Activated CD4-positive, CD25-positive, alpha-beta regulatory T cell (primary cell): ENCODE measurements around the gene ADD1.
"Not testable (repeated sequence)": the region's sequence is repeated elsewhere in the genome, so short reads cannot be mapped to it uniquely, and the experiment has no call there.

Experiments
- DNase-seq, 4 experiments: peaks; one replicate each; lab custom pipeline; 2025; lab: John Stamatoyannopoulos, UW

The ADD1 gene

GRCh38 chr4:2922453-2923101 is 78.9 kb downstream of the ADD1 start:
- not testable (repeated sequence) for DNase-seq

- DNase-seq = no peak
Measured at GRCh38 chr4:2923141-2923551, 79.5 kb downstream of the ADD1 start.

DNA sequence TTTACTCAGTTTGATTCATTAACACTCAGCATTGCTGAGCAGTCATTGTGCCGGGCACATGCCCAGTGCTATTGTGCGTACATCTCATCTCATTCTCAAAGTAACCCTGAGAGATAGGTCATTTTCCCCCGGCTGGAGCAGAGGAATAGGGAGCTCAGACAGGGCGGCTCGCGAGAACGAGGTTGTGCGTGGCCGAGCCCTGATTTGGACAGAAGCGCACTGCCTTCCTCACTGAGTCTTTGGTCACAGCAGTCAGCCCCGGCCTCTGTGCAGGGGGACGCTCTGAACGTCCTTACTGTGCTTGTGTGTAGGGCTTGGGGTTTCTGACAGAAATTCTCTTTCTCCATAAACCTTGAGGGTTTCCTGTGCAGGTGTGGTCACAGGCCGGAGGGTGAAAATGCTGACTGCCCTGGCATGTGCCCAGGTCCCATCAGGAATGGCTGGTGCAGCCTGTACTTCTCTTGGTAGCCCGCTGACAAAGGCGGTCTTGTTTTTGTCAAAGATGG is 80.1 kb downstream of the ADD1 start:
- DNase-seq = no peak

GRCh38 chr4:2924286-2924685 is 80.6 kb downstream of the ADD1 start:
- DNase-seq = no peak

DNA sequence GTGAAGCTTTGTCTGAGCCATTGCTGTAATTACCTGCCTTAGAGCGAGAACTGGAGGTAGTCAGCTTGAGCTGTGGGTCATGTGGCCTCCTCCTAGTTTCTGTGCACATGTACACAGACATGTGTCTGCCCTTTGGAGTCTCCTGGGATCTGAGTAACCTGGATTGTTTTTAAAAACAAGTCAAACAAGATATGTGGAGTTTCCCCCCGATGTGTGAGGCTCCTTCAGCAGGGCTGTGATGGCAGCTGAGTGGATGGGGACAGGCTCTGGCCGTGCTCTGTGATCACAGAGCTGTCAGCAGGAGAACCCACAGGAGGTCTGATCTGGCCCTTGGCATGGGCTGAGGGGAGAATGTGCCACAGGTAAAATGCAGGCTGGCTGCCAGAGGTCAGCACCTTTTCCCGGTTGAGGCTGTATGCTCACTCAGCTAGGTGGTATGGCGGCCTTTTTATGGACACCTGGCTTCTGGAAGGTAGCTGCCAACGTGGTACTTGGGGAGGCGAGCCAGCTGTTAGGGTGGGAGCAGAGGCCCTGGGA is 81.2 kb downstream of the ADD1 start:
- no peak for DNase-seq

- DNase-seq = no peak
Measured at GRCh38 chr4:2925496-2925895, 81.9 kb downstream of the ADD1 start.

- no peak for DNase-seq
Measured at GRCh38 chr4:2925931-2926860, 82.6 kb downstream of the ADD1 start.

GRCh38 chr4:2927016-2927695 is 83.5 kb downstream of the ADD1 start:
- DNase-seq = no peak

DNA sequence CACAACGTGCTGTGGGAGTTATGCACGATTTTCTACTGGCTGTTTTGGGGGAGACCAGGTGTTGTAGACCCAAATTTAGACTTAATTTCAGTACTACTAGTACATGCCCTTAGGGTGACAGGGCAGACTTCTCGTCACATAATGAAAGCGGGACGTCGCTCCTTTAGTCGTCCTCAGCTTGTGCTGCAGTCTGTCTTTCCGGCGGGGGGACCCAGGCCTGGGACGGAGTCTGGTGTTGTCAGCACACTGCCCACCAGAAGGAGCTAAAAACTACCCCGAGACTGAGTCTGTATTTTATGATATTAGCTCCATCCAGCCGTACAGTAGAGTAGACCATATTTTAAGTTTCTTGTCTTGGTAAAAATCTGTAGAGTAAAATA is 84.0 kb downstream of the ADD1 start:
- no peak for DNase-seq

DNA sequence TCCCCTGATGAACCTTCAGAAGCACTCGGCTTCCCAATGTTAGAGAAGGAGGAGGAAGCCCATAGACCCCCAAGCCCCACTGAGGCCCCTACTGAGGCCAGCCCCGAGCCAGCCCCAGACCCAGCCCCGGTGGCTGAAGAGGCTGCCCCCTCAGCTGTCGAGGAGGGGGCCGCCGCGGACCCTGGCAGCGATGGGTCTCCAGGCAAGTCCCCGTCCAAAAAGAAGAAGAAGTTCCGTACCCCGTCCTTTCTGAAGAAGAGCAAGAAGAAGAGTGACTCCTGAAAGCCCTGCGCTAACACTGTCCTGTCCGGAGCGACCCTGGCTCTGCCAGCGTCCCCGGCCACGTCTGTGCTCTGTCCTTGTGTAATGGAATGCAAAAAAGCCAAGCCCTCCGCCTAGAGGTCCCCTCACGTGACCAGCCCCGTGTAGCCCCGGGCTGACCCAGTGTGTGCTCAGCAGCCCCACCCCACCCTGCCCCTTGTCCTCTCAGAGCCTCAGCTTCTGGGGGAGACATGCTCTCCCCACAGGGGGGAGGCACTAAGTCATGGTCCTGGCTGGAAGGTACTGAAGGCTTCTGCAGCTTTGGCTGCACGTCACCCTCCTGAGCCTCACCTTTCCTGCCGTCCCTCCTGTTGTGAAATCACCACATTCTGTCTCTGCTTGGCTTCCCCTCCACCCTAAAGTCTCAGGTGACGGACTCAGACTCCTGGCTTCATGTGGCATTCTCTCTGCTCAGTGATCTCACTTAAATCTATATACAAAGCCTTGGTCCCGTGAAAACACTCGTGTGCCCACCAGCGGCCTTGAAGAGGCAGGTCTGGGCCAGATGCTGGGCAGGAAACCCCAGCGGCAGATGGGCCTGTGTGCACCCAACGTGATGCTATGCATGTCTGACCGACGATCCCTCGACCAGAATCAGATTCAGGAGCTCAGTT is 84.9 kb downstream of the ADD1 start:
- no peak for DNase-seq

DNA sequence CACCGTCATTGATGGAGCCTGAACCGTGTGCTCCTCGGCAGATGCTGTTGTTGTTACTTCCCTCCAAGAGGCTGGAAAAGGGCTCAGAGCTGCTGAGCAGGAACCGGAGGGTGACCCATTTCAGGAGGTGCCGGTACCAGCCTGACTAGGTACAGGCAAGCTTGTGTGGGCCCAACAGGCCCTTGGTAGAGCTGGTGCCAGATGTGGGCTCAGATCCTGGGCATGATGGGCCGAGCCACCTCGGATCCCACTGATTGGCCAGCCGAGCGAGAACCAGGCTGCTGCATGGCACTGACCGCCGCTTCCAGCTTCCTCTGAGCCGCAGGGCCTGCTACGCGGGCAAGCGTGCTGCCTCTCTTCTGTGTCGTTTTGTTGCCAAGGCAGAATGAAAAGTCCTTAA is 85.8 kb downstream of the ADD1 start:
- DNase-seq = no peak

DNA sequence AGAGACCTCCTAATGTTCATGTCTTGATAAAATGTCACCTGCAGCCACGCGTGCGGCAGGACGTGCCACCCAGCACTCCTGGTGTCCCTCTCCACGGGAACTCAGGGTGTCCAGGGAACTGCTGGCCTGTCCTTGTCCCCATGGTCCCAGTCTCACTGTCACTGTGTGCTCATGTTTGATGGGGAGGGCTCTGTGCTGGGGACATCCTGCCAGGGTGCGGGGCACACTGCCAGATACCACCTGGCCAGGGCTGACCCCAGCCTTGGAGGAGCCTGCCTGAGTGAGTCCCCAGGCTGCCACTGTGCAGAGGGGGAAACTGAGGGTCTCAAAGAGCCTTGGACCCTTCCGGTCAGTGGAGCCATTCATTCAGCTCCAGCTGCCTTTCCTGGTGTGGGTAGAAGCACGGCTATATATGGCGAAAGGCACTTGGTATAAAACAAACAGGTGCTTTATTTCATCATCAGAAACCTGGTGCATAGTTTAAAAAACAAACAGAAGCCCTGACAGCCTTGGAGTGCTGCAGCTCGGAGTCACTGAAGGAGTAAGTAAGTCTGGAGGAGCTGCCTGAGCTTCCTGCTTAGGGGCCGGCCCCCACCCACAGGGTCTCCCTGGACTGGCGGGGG is 86.6 kb downstream of the ADD1 start:
- no peak for DNase-seq

- DNase-seq = no peak
Measured at GRCh38 chr4:2930758-2931511, 87.3 kb downstream of the ADD1 start.

DNA sequence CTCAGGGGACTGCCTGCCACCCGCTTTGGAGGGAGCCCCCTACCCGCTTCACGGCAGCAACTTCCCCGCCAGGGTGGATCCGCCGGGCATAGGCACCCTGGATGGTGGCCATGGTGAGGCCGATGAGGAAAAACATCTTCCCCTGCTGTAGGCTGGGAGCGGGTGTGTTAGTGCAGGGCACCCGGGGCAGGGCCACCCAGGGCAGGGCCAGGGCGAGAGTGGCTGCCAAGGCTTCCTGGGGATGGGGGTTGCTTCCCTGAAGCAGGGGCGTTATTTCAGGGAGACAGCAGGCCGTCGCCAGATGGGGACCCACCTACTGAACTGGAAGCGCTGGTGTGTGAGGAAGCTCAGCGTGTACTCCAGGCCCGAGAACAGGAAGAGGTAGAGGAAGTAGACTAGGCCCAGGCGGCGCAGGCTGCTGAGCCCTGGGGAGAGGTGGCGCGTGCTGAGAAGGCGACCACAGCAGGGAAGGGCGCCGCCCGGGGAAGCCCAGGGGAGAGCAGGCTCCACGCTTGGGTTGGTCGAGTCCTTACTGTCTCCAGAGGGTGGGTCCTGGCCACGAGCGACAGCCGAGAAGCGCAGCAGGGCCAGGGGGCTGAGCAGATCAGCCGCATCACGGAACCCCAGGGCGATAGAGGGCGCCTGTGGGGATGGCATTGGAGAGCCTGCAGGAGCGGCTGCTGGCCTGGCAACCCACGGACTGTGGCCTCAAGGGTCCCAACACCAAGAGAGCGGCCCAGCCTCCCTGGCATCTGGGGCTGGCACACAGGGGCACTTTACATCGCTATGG is 88.1 kb downstream of the ADD1 start:
- DNase-seq = no peak

- DNase-seq = no peak
Measured at GRCh38 chr4:2932321-2932950, 88.8 kb downstream of the ADD1 start.

DNA sequence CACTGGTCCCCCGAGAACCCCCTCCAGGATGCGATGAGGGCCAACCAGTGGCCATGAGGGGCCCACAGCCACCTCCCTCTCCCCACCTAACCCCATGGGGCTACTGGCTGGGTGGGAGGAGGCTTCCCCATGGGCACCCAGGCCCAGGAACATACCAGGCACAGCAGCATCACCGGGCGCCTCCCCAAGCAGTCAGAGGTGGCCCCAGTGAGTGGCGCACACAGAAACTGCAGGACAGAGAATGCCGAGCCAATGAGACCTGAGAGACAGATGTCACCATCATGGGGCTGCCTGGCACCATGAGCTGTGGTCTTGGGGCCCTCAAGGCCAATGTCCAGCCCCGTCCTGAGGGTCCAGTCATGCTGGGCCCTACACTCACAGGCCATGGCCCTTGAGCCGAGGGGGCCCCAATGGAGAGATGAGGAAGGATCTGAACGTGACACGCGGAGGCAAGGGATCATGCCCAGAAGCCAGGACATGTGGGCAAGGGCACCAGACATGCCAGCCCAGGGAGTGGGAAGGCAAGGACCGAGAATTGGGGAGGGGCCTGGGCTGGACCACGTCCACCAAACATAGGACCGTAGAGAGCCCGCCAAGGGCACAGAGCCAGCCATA is 89.4 kb downstream of the ADD1 start:
- DNase-seq = no peak

- DNase-seq = no peak
Measured at GRCh38 chr4:2933566-2934076, 90.0 kb downstream of the ADD1 start.
